Stimulated activated CD8-positive, alpha-beta memory T cell treated with anti-CD3 and anti-CD28 coated beads, Interleukin-2, amount 100 ng/mL, for 1 hour (primary cell): ENCODE measurements around the gene ATRIP.
"Not testable (repeated sequence)": the region's sequence is repeated elsewhere in the genome, so short reads cannot be mapped to it uniquely, and the experiment has no call there.

Experiments used
- DNase-seq, 2 donors: peaks; one replicate each; pipeline ENCODE4 v3.0.0-alpha.2; 2020; ENCODE audit warnings: low read depth in 2 of 2

The ATRIP gene

DNA sequence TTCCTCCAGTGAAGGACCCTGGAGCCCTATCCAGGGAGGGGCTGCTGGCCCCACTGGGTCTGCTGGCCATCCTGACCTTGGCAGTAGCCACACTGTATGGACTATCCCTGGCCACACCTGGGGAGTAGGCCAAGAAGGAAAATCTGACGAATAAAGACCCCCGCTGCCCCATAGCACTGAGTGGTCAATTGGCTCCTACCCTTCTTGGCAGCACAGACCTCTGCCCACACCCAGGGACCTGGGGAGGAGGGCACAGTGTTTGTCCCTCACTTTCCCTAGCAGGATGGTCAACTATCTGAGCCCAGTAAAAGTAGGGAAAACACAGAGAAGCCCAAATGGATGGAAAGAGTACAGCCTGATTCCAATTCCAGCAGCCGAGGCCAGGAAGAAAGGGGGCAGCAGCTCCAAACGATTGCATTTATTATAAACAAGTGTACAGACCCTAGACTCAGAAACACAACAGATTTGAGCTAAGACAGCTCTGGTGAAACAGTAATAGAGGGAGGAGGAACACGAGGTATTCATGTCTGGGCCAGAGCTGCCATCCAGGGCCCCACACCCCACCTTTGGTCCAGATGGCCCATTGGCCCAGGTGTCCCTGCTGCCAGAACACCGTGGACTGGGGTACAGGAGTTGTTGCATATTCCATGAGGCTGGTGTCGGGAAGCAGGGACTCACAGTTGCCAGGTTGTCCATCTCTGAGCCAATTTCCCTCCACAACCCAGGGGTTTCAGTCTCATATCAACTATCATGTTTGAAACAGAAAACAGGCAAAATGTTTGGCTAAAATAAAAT lies 21.1 kb downstream of the ATRIP start:
- DNase-seq, result no peak

DNA sequence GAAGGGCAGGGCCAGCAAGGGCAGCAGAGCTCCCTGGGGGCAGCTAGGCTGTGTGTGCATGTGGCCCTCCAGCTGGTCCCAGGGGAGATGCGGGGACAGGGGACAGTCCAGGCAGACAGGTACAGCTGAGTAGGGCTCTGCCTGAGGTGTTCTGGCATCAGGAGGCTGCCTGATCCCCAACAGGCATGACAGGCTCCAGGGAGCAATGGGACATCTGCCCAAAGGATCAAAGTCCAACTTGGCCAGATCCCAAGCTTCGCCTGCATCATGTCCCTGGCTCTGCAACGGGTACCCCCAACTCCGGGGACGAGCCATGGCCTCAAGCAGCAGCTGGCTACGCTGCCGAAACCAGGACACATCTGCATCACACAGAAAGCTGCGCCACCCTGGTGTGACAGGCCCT lies 21.8 kb downstream of the ATRIP start:
- no peak for DNase-seq

DNA sequence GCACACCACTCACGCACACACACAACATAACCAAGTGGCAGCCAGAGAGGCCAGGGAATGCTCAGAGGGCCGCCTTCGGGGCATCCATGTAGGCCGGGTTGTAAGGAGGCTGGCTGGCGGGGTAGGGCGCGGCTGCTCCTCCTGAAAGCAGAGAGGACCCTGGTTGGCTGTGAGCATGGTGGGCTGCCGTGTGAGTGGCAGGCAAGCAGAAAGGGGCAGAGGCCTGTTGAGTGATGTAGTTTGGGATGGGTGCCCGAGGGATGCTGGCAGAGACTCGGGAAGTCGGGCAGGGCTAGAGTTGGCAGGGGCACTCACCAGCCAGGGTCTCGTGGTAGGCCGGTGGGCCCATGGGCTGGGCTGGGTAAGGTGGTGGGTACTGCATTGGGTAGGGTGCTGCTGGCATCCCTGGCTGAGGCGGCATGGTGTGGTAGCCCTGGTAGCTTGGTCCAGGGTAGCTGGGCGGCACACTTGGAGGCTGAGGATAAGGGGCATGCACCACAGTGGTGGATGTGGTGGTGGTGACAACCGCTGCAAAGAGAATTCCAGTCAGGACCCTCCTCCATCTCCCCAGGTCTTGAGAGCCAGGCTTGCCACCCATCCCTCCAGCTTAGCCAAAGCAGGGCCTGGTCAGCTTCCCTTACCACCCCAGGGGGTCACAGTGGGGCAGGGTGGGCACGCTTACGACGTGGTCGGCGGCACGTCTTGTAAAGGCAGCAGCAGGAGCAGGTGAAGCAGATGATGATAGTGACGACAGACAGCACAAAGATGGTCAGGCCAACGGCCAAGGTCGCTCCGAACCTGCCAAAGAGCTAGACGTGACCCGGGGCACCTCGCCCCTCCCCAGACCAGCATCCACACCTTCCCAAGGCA lies 22.7 kb downstream of the ATRIP start:
- no peak for DNase-seq

DNA sequence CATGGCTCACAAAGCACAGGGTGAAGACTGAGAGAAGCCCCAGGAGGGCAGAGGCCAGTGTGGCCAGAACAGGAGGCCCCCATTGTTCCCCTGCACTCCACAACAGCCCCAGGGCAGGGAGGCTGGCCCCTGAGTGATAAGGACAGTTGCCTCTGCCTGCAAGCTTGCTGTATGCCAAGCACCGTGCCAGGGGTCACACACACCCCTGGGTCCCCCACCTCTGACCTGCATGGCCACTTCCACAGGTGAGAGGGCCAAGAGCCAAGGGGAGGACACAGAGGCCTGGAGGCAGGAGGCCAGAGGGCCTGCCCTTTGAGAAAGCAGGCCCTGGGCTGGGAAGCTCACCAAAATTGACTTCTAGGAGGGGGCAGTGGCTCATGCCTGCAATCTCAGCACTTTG lies 23.7 kb downstream of the ATRIP start:
- no peak for DNase-seq

DNA sequence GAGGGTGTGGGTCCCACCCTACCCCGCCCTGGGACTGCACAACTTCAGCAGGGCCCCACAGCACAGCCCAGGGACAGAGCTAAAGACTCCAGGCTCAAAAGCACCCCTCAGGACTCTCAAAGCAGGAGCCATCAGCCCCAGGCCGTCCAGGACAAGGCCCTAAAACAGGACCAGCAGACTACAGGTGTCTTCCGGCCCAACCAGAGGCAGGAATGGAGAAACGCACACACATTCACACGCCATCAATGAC lies 26.1 kb downstream of the ATRIP start:
- DNase-seq, result no peak

DNA sequence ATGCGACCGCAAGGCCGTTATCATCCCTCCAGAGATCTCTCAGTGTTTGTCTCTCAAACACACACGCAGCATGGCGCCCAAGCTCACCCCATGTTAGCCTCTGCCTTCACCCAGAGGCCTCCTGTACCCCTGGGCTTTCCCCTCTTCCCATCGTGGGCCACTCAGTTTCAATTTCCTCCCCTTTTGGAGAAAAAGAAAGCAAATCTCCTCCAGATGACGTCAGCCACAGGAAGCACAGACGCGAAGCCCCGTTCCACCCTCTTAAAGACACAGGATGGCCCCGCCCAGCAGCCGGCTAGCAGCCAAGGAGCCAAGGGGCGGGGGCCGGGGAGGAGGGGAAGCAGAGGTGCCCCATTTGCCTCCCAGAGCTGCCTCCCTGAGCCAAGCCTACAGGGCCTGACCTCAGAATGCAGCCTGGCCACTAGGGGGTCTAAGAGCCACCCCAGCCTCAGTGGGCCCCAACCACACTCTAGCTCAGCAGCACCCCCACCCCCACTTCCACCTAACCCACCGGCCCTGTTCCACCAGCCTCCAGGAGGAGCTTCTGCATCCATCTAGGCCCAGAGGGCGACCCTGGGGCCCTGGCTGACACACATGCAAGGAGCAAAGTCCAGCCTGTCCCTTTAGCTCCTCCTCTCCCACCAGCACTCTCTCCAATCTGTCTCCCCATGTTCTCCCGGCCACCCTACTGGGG lies 26.5 kb downstream of the ATRIP start:
- DNase-seq, result peak; percentile 80 to 93

DNA sequence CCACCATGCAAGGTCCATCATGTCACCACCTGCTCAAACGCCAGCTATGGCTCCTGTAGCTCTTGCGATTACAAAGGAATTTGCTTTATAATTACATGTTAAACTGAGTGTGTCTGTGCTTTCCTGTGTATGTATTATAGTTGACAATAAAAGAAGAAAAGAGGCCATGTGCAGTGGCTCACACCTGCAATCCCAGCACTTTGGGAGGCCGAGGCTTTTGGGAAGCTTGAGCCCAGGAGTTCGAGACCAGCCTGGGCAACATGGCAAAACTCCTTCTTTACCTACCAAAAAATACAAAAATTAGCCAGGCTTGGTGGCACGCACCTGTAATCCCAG lies 27.0 kb downstream of the ATRIP start:
- no peak for DNase-seq

DNA sequence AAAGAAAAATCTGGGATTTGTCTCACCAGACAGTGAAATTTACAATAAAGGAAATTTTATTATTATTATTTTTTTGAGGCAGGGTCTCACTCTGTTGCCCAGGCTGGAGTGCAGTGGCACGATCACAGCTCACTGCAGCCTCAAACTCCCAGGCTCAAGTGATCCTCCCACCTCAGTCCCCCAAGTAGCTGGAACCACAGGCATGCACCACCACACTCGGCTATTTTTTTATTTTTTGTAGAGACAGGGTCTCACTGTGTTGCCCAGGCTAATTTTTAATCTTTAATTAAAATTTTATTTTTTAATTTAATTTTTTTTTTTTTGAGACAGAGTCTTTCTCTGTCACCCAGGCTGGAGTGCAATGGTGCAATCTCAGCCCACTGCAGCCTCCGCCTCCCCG lies 27.5 kb downstream of the ATRIP start:
- not testable (repeated sequence) for DNase-seq

DNA sequence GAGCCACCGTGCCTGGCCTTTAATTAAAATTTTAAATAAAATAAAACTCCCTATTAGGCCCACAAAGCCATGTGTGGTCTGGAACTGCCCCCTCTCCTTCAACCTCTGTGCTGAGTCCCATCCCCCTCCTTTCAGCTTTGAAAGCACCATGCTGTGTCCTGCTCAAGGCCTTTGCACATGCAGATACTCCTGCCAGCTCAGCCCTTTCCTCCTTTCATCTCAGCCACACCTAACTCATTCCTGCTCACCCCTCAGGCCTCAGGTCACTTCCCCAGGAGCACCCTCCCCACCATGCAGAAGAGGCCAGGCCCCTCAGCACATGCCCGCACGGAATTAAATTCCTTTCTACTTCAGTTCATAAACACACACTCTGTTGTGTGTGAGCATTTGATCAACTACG lies 28.1 kb downstream of the ATRIP start:
- no peak for DNase-seq

DNA sequence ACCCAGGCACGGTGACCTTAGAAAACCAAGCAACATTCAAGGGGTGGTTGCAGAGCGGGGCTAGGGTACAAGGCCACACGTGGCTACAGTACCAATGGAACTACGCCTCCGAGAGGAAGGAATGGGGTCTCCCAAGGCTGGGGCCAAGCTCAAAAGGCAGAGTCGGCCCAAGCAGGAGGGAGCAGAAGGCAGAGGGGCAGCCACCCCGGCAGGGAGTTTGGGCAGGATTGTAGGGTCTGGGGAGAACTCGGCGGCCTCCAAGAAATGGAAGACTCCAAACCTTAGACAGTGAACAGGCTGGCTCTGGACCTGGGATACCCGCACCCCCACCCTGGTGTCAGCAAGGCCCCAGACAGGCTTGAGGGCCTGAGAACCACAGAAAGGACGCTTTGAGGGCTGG lies 28.7 kb downstream of the ATRIP start:
- DNase-seq, result no peak

DNA sequence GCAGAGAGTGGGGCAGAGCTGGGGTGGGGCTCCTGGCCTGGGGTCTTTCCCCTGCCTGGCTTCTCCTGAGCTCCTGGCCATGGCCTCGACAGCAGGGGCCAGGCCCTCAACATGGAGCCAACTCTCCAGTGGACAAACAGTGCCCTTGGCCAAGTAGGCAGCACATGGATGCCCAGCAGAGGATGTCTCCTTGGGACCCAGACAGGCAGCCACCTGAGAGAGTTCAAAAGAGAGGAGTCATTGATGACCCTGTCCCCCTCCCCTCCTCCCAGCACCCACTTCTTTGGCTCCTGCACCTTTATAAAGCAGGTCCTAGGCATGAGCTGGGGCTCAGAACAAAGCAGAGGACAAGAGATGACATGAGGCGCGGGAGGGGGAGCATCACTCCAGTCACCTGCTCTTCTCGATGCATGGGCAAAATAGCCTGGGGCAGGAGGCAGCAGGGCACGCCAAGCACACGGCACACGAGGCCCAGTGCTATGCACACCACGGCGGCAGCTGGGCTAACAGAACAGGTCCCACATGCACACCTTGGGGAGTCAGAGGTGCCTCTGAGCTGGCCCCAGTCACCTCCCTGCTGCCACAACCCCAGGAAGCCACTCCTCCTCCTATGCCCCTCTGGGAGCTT lies 30.0 kb downstream of the ATRIP start:
- no peak for DNase-seq

DNA sequence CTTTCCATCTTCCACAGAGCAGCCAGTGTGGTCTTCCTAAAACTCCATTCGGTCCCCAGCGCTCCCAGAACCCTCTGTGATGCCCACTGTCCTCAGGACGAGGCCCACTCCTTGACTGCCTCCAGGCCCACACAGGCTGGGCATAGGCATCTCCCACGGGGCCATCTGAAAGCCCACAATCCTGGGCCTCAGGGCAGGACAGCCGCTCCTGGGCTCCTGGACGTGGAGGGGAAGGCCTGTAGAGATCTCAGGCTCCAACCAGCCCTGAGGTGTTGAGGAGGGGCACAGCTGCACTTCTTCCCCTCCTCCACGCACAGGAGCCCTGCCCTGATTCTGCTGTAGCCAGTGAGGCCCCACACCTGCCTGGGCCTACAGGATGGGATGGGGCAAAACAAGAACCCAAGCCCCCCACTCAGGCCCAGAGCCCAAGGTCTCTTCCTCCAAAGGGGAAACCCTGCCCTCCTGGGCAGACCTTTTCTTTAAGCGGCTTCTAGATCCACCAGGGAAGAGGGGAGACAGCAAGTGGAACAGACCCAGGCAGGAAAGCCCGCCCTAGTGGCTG lies 31.5 kb downstream of the ATRIP start:
- no peak for DNase-seq

DNA sequence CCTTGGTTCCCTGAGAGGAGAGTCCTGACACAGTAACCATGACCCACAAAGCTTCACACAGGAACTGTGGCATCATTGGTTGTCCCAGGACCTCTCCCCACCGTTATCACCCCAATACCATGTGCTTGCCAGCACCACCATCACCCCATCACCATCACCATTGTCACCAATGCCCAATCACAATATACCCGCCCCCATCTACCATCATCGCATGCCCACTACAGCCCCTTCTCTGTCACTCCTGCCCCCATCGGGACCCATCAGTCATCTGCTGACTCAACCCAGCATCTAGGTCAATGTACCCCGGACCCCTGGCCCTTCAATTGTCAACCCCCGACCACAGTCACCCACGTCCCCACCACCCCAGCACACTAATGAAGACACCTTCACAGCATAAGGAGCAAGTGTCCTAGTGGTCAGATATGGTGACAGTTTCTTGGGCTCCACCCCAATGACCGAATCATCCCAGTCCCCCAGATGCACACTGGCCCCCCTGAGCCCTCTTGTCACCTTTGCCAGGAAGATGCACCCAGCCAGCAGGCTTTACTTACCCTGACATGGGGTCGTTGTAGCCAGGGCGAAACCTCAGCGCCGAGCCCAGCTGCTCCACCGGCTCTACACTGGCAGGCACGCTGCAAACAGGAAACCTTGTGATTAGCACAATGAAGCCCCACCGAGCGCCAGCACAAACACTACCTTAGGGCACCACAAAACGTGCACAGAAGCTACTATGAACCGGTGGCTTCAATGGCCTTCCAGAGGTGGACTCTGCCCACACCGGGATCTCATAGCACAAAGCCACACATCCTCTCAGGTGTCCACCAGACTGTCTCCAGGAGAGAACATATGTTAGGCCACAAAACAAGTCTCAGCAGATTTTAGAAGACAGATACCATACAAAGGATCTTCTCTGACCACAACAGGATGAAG lies 32.4 kb downstream of the ATRIP start:
- no peak for DNase-seq

DNA sequence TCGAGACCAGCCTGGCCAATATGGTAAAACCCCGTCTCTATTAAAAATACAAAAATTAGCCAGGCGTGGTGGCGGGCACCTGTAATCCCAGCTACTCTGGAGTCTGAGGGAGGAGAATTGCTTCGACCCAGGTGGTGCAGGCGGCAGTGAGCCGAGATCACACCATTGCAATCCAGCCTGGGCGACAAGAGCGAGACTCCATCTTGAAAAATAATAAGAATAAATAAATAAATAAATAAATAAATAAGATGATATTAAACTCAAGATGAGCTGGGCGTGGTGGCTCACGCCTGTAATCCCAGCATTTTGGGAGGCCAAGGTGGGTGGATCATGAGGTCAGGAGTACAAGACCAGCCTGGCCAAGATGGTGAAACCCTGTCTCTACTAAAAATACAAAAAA lies 34.4 kb downstream of the ATRIP start:
- DNase-seq, result not testable (repeated sequence)

DNA sequence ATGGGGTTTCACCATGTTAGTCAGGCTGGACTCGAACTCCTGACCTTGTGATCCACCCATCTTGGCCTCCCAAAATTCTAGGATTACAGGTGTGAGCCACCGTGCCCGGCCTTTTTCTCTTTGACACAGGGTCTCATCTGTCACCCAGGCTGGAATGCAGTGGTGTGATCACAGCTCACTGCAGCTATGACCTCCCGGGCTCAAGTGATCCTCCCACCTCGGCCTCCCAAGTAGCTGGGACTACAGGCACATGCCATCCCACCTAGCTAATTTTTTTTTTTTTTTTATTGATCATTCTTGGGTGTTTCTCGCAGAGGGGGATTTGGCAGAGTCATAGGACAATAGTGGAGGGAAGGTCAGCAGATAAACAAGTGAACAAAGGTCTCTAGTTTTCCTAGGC lies 36.3 kb downstream of the ATRIP start:
- DNase-seq, result not testable (repeated sequence)

DNA sequence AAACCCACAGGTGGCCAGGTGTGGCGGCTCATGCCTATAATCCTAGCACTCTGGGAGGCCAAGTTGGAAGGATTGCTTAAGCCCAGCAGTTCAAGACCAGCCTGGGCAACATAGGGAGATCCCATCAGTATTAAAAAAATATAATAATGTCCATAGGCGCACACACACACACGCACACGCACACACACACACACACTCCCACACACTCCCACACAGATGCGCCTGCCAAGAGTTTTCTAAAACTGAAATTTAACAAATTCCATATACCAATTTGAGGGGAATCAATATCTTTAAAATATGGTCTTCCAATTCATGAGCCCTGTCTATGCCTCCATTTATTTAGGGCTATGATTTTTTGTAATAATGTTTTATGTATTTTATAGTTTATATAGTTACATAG lies 40.4 kb downstream of the ATRIP start:
- DNase-seq, result no peak

DNA sequence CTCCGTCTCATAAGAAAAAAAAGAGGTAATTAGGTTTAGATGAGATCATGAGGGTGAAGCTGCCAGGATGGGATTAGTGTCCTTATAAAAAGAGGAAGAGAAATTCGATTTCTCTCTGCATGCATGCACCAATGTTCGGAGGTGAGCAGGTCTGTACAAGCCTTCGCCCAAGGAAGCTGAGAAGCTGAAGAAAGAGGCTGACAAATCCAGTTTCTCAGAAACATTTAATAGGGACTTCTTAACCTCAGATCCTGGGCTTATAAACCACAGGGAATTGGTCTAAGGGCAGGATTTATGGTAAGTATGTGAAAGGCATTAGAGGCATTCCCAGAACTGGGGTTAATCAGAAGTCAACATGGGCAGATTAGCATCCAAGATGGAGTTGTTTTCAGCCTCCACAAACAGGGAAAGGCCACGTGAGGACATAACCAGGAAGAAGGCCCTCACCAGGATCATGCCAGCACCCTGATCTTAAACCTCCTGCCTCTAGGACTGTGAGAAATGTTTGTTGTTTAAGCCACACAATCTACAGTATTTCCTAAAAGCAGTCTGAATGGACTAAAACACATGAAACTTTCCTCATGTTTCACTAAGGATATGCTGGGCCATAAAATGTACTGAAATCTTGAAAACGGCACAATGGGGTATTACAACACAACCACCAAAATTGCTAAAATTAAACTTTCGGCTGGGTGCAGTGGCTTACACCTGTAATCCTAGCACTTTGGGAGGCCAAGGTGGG lies 46.1 kb downstream of the ATRIP start:
- no peak for DNase-seq

DNA sequence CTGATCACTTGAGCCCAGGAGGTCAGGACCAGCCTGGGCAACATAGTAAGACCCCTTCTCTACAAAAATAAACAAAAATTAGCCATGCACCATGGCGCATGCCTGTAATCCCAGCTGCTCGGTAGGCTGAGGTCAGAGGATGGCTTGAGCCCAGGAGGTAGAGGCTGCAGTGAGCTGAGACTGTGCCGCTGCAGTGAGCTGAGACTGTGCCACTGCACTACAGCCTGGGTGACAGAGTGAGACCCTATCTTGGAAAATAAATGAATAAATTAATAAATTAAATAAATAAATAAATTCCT lies 46.6 kb downstream of the ATRIP start:
- no peak for DNase-seq

DNA sequence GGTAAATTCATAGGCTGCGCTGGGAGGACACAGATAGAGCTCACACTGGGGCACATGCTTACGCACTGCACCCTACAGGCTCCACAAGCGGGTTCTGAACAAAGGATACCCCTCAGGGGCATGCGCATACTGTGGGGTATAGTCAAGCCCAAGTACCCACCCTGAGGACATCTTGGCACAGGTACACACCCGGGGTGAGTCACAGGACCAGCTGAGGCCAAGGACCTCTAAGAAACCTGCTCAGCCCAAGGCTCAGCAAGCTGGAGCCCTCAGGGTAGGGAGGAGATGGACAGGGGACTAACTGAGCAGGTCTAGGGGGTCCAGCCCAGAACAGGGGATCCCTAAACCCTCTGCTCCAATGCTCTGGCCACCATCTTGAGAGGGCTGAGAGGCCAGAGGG lies 54.1 kb downstream of the ATRIP start:
- DNase-seq, result no peak

DNA sequence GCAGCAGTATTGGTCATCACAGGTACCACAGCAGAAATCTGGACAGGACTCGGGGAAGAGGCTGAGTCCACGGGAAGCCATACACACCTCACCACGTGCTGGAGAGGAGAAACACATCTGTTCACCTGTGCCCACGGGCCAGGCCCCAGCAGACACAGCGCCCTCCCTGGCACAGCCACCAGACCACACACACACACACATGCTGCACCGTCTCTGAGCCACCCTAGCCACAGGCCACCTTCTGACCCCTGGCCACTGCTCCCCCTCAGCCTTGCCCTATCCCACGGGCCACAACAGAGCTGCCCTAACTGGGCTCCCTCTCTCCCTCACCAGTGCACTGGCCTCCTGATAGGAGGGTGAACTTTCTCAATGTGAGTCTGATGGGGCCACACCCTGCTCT lies 54.7 kb downstream of the ATRIP start:
- DNase-seq, result no peak

DNA sequence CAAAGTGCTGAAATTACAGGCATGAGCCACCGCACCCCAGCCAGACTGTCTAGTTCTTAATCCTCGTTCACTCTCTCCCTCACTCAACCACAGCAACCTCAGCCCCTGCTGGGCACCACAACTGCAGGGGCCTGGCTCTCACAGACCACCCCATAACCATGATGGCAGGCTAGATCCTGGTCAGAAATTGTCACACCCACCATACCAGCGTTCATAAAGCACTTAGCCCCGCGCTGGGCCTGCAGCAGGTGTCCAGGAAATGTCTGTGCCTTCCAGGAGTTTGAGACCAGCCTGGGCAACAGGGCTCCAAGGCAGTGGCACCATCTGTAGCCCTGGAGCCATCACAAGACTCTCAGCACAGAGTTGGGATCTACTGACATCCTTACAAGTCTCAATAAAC lies 55.6 kb downstream of the ATRIP start:
- no peak for DNase-seq
